Stimulated activated CD4-positive, alpha-beta T cell treated with anti-CD3 and anti-CD28 coated beads, Interleukin-15, amount 100 ng/mL, for 48 hours (primary cell): Measurements from ENCODE around the gene CCR5AS.
"Not testable (repeated sequence)": the region's sequence is repeated elsewhere in the genome, so short reads cannot be mapped to it uniquely, and the experiment has no call there.

Source experiments
- DNase-seq, 2 donors: peaks; one replicate each; pipeline ENCODE4 v3.0.0-alpha.2; 2020; ENCODE audit warnings: low read depth in 2 of 2

The CCR5AS gene

GRCh38 chr3:46405301-46406019, 1.4 kb downstream of the CCR5AS start:
- no peak for DNase-seq

GRCh38 chr3:46402902-46403301, 4.0 kb downstream of the CCR5AS start:
- DNase-seq = not testable (repeated sequence)

DNA sequence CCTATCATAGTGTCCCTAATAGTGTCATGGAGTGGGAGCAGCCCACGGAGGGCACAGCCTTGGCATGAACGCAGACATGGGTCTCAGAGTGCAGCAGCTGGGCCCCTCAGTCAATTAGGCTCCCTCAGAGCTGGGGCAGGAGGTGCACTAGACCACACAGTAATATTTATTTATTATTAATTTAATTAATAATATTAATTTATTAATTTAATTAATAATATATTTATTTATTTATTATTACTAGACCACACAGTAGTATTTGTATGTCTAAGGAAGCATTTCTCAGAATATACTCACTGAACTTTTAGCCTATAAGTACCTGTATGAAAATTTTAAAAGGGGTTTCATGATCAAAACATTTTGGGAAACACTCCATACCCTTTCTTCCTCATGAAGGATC, 5.3 kb downstream of the CCR5AS start:
- no peak for DNase-seq

DNA sequence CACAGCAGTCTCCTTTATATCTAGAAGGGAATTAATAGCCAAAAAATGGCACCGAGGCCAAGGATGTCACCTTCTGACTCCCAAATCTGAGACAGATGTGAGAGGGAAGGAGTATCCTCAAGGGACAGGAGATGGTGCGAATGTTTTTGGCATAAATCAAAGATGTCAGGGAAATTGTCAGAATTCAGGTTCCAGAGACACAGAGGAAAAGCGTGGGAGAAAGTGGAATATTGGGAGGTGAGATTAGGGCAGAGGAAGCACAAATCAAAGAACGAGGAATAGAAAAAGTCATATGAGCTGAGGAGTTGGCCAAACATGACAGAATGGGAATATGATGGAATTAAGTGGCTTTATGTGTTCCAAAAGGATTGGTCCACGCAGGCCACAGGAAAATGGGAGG, 6.0 kb downstream of the CCR5AS start:
- DNase-seq = no peak

GRCh38 chr3:46400000-46400734, 6.7 kb downstream of the CCR5AS start:
- DNase-seq = no peak

GRCh38 chr3:46399557-46399956, 7.3 kb downstream of the CCR5AS start:
- DNase-seq = no peak

GRCh38 chr3:46399098-46399497, 7.8 kb downstream of the CCR5AS start:
- no peak for DNase-seq

- no peak for DNase-seq
Observed at GRCh38 chr3:46398186-46398955, 8.5 kb downstream of the CCR5AS start.

GRCh38 chr3:46397111-46397510, 9.8 kb downstream of the CCR5AS start:
- no peak for DNase-seq

GRCh38 chr3:46395766-46396530, 10.9 kb downstream of the CCR5AS start:
- DNase-seq = no peak

DNA sequence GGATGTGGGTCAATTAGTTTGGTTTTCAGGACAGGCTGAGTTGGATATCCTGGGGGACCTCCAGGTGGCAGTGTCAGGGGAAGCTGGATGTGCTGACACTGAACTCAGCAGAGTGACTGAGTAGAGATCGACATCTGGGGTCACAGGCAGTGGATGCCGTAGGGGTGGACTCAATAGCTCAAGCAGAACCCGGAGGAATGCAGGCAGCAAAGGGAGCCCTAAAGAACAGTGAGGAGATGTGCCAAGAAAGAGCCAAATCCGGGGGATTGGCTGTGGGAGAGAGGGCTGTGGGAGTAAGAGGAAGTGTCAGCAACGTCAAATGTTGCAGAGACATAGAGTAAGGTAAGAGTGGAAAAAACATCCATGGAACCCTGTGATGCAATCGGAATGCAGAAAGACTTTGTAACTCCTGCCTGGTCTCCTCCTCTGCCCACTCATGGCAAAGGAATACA, 11.6 kb downstream of the CCR5AS start:
- no peak for DNase-seq

GRCh38 chr3:46393554-46394434, 13.1 kb downstream of the CCR5AS start:
- no peak for DNase-seq

- no peak for DNase-seq
Observed at GRCh38 chr3:46393011-46393410, 13.9 kb downstream of the CCR5AS start.

- DNase-seq = not testable (repeated sequence)
Observed at GRCh38 chr3:46391526-46391925, 15.3 kb downstream of the CCR5AS start.

- DNase-seq = no peak
Observed at GRCh38 chr3:46389306-46389705, 17.6 kb downstream of the CCR5AS start.

DNA sequence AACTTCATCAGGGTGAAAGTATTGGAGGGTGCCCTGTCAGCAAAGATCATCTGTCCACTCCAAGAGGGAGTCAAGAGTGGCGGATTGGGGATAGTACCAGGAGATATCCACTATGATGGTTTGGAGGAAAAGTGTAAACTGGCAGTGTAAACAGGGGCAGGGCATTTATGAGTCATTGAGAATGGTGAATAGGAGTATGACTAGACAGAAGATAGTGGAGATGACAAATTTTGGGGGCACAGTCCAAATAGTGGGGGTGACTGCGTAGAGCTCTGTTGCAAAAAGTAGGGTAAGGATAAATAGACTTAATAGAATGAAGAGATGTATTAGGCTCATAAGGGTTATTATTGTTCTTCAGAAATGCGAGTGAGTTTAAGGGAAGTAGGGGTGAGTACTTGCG, 18.0 kb downstream of the CCR5AS start:
- not testable (repeated sequence) for DNase-seq

GRCh38 chr3:46386205-46386604, 20.7 kb downstream of the CCR5AS start:
- DNase-seq = no peak

GRCh38 chr3:46383951-46384330, 22.9 kb downstream of the CCR5AS start:
- DNase-seq = no peak

DNA sequence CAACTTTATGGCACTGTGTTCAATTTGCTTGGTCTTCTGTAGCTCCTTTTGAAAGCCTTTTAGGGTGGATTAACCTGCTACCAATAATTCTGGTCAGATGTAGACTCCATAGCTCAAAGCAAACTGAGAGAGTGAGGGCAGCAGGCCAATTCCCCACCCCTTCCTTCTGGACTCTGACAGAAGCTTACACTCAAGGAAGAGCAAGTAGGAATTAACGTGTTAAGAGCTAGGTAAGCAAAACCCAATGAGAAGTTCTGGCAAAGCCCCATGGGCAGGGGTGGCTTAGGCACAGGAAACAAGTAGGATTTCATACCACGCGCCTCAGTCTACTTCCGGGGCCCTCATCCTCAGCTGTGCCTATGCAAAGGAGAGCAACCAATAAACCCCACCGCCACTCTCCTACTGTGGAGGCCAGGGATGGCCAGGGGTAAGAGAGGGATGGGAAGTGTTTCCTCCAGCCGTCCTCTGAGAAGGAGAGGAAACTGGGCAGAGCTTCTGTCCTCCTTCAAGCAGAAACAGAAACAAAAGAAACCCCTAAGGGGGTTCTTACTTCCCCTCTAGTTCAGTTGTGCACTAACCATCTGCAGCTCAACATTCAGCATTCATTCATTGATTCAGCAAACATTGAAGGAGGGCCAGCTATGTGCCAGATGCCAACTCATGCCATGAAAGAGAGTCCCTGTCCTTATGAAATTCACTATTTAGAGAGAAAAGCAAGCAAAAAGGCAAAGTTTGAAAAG, 23.5 kb downstream of the CCR5AS start:
- no peak for DNase-seq

GRCh38 chr3:46381625-46382024, 25.2 kb downstream of the CCR5AS start:
- no peak for DNase-seq
